B cell (primary cell): ENCODE measurements around the gene LAMTOR2. TPM values are rescaled to one million over a fixed set of nuclear protein-coding genes. Genes with fewer than 3 reads are reported as not detected.
"Not testable (repeated sequence)": the region's sequence is repeated elsewhere in the genome, so short reads cannot be mapped to it uniquely, and the experiment has no call there.

Source experiments
- ATAC-seq: fragments of 200-7000 bp; cut with Tn5 transposase; one replicate; pipeline ENCODE4 v1.10.0; 2021; ENCODE audit warnings: low read depth, mild to moderate bottlenecking, moderate number of reproducible peaks, moderate library complexity
- CTCF ChIA-PET: fragments of 350-600 bp; sonication (Branson Sonifier 250); formaldehyde crosslinking; loops from one replicate; lab custom pipeline; 2021; ENCODE audit warnings: antibody characterized with exemption, inconsistent platforms; lab: Charles Lee
- POLR2A ChIA-PET: fragments of 350-600 bp; sonication (Branson Sonifier 250); formaldehyde crosslinking; loops from one replicate; lab custom pipeline; 2021; ENCODE audit warnings: antibody characterized with exemption; lab: Charles Lee
- DNase-seq: peaks from one replicate; pipeline ENCODE4 v3.0.0; 2013
- H2AFZ ChIP-seq: 2 replicates; pipeline ENCODE4 v1.6.1; 2012; ENCODE audit warnings: mild to moderate bottlenecking, low read depth, low read length; ENCODE audit not compliant: insufficient read depth, poor library complexity, severe bottlenecking
- H3K27ac ChIP-seq, 2 donors: 1 replicate in 1 of 2; 2 replicates in 1 of 2; pipeline ENCODE4 v1.5.1; 2012 to 2013; ENCODE audit warnings: low read length in 2 of 2, mild to moderate bottlenecking in 2 of 2, moderate library complexity in 1 of 2
- H3K27me3 ChIP-seq, 4 experiments: fragments of 200-600 bp in 1 of 4; sonication (generic) in 1 of 4; replicated peaks in 1 of 4; 1 replicate in 2 of 4; 2 replicates in 2 of 4; pipeline versions ENCODE4 v1.6.1 to v1.7.0; 2013 to 2016; ENCODE audit warnings: low read length in 3 of 4, mild to moderate bottlenecking in 2 of 4, mixed read lengths in 1 of 4, moderate library complexity in 1 of 4; ENCODE audit not compliant: insufficient read depth in 4 of 4, control insufficient read depth in 3 of 4; ENCODE audit errors: control extremely low read depth in 1 of 4
- H3K36me3 ChIP-seq, 2 experiments: replicated peaks in 1 of 2; 1 replicate in 1 of 2; 2 replicates in 1 of 2; pipeline versions ENCODE4 v1.6.1 to v1.7.1; 2013; ENCODE audit warnings: low read length in 1 of 2; ENCODE audit not compliant: insufficient read depth in 2 of 2, control insufficient read depth in 1 of 2; ENCODE audit errors: control extremely low read depth in 1 of 2, extremely low read depth in 1 of 2
- H3K4me1 ChIP-seq, 2 donors: fragments of 200-600 bp in 1 of 2; sonication (generic) in 1 of 2; 1 replicate in 1 of 2; 2 replicates in 1 of 2; pipeline versions ENCODE4 v1.5.1 to v1.6.1; 2013 to 2017; ENCODE audit warnings: low read length in 2 of 2; ENCODE audit not compliant: control insufficient read depth in 2 of 2, insufficient read depth in 2 of 2
- H3K4me2 ChIP-seq: replicated peaks from 2 replicates; pipeline ENCODE3; 2012; ENCODE audit warnings: mild to moderate bottlenecking, low read depth, low read length; ENCODE audit not compliant: poor library complexity, severe bottlenecking
- H3K4me3 ChIP-seq, 5 experiments: fragments of 200-600 bp in 1 of 5; sonication (generic) in 1 of 5; 1 replicate in 3 of 5; 2 replicates in 2 of 5; pipeline versions ENCODE4 v1.5.1 to v1.7.0; 2011 to 2016; ENCODE audit warnings: low read length in 4 of 5, mild to moderate bottlenecking in 4 of 5, low read depth in 2 of 5, control low read depth in 1 of 5, moderate library complexity in 1 of 5; ENCODE audit not compliant: insufficient read depth in 1 of 5; ENCODE audit errors: control extremely low read depth in 1 of 5, extremely low read depth in 1 of 5
- H3K79me2 ChIP-seq: fragments of 200-600 bp; sonication (generic); one replicate; pipeline ENCODE4 v1.6.0; 2016; ENCODE audit warnings: low read length; ENCODE audit not compliant: control insufficient read depth, insufficient read depth
- H3K9ac ChIP-seq: fragments of 200-600 bp; sonication (generic); 2 replicates; pipeline ENCODE4 v1.6.1; 2017; ENCODE audit warnings: mild to moderate bottlenecking, low read length, moderate library complexity
- H3K9me3 ChIP-seq, 3 donors: one replicate each; pipeline versions ENCODE4 v1.6.1 to v1.7.1; 2013; ENCODE audit warnings: low read length in 2 of 3; ENCODE audit not compliant: control insufficient read depth in 2 of 3, insufficient read depth in 1 of 3; ENCODE audit errors: control extremely low read depth in 1 of 3
- H4K20me1 ChIP-seq: 2 replicates; pipeline ENCODE4 v1.6.0; 2012; ENCODE audit warnings: mild to moderate bottlenecking, low read length; ENCODE audit not compliant: insufficient read depth, control insufficient read depth, poor library complexity, severe bottlenecking
- H3K27ac Mint-ChIP-seq: one replicate; pipeline ENCODE4 v1.8.0; 2021; ENCODE audit warnings: mixed read lengths
- H3K27me3 Mint-ChIP-seq: one replicate; pipeline ENCODE4 v1.8.0; 2021; ENCODE audit warnings: mixed read lengths
- H3K4me1 Mint-ChIP-seq: one replicate; pipeline ENCODE4 v1.8.0; 2021; ENCODE audit warnings: mixed read lengths
- H3K4me3 Mint-ChIP-seq: one replicate; pipeline ENCODE4 v1.8.0; 2021; ENCODE audit warnings: mixed read lengths
- H3K9me3 Mint-ChIP-seq: one replicate; pipeline ENCODE4 v1.8.0; 2022; ENCODE audit warnings: mixed read lengths; ENCODE audit not compliant: insufficient read depth
- EZH2 ChIP-seq: IDR thresholded peaks from 2 replicates; pipeline ENCODE4 v1.6.1; 2012; ENCODE audit warnings: borderline replicate concordance, low read depth, mild to moderate bottlenecking, moderate library complexity, low read length; ENCODE audit not compliant: insufficient read depth, poor library complexity, severe bottlenecking
- WGBS: methylation state at CpG from one replicate; pipeline ENCODE4 v1.1.5; 2013; ENCODE audit warnings: missing lambda C conversion rate; ENCODE audit not compliant: insufficient coverage; 5-methylcytosine and 5-hydroxymethylcytosine counted together
- intact Hi-C: fragments of 100-400 bp; cut with micrococcal nuclease; formaldehyde crosslinking; loops from one replicate; pipeline ENCODE4 v1.10.0; 2022
- polyA plus RNA-seq: library from polyadenylated mRNA; depleted of rRNA; stranded (reverse); fragments of >200 nt; gene quantifications from 2 replicates; pipeline ENCODE4 v1.2.3, GENCODE V29; 2012
- total RNA-seq, 2 donors: library from RNA; stranded (reverse); fragments of 120-200 nt in 1 of 2; gene quantifications; 1 replicate in 1 of 2; 2 replicates in 1 of 2; pipeline versions ENCODE4 v1.2.3 to v1.2.4, GENCODE V29; 2013 to 2022
- TF ChIP-seq, protein P1 (sequence below): fragments of 200-600 bp; IDR thresholded peaks from one replicate; pipeline ENCODE4 v1.8.0; 2022; ENCODE audit warnings: antibody characterized with exemption, mild to moderate bottlenecking

LAMTOR2 gene
- total and polyA plus RNA-seq, 2 donors (not counting 1 experiment from before 2014, with no cell fraction given) = 31.5 to 55.9 TPM

DNA sequence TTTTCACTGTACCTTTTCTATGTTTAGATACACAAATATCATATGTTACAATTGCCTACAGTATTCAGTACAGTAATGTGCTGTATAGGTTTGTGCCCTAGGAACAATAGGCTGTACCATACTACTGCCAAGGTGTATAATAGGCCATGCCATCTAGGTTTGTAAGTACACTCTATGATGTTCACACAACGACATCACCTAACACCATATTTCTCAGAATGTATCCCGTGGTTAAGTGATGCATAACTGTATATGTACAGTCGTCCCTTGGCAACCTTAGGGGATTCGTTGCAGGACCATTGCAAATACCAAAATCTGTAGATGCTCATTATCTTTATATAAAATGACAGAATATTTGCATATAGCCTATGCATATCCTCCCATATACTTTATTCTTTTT lies 28.0 kb upstream of the LAMTOR2 start:
- POLR2A ChIA-PET = no interaction called here
- peaks cover 2% of the 10 kb centered on the region for H3K4me1 Mint-ChIP-seq
- peaks cover 0 to 6% (median 0%) of the 10 kb centered on the region in 4 experiments for H3K27me3 ChIP-seq
- H3K27me3 Mint-ChIP-seq = peaks cover 6% of the 10 kb centered on the region
- H3K9ac ChIP-seq = no peak overlapping the region
- H4K20me1 ChIP-seq = no peaks in the 10 kb centered on the region
- no peak overlapping the region for H3K4me3 ChIP-seq
- no peaks in the 10 kb centered on the region for H3K36me3 ChIP-seq
- TF ChIP-seq, protein P1, sequence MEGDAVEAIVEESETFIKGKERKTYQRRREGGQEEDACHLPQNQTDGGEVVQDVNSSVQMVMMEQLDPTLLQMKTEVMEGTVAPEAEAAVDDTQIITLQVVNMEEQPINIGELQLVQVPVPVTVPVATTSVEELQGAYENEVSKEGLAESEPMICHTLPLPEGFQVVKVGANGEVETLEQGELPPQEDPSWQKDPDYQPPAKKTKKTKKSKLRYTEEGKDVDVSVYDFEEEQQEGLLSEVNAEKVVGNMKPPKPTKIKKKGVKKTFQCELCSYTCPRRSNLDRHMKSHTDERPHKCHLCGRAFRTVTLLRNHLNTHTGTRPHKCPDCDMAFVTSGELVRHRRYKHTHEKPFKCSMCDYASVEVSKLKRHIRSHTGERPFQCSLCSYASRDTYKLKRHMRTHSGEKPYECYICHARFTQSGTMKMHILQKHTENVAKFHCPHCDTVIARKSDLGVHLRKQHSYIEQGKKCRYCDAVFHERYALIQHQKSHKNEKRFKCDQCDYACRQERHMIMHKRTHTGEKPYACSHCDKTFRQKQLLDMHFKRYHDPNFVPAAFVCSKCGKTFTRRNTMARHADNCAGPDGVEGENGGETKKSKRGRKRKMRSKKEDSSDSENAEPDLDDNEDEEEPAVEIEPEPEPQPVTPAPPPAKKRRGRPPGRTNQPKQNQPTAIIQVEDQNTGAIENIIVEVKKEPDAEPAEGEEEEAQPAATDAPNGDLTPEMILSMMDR = no peak
- TF ChIP-seq EZH2 = no peak
- CTCF ChIA-PET = no interaction called here
- H3K79me2 ChIP-seq = peaks cover 6% of the 10 kb centered on the region
- WGBS = no CpG with 5 or more reads among the region's 4 CpGs
- intact Hi-C loops = no loop called here
- no peak overlapping the region for H2AFZ ChIP-seq
- no peaks in the 10 kb centered on the region for H3K4me1 ChIP-seq
- H3K9me3 ChIP-seq = no peaks in the 10 kb centered on the region
- no peaks in the 10 kb centered on the region for H3K9me3 Mint-ChIP-seq
- H3K4me3 Mint-ChIP-seq = no peak overlapping the region
- no peak overlapping the region for H3K27ac Mint-ChIP-seq
- H3K4me2 ChIP-seq = no peak overlapping the region
- ATAC-seq = no peak
- DNase-seq = no peak
- H3K27ac ChIP-seq = no peak overlapping the region

DNA sequence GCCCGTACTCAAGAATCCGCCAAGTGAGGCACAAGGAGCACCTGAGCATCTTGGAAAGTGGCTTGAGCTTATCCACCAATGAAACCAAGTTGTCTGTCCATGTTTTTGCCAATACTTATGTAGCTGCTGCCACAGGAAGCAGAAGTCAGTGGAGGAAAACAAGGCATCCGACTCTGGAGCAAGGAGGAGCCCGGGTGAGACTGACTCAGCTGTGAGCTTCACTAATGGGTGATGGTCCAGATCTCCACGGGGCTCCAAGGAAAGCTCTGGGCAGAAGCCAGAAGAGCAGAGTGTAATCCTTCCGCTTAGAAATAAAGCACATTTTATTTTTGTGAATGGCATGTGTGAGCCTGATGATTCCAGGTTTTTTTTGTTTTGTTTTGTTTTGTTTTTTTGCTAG lies 21.6 kb upstream of the LAMTOR2 start:
- H3K9me3 ChIP-seq = no peaks in the 10 kb centered on the region
- Mint-ChIP-seq H3K27me3 (no peaks in the 10 kb centered on the region), H3K4me3 (no peak overlapping the region), H3K9me3 (no peaks in the 10 kb centered on the region), H3K4me1 (no peaks in the 10 kb centered on the region), H3K27ac (no peak overlapping the region)
- CTCF ChIA-PET = no interaction called here
- intact Hi-C loops = no loop called here
- H3K36me3 ChIP-seq = peaks cover 0 to 7% of the 10 kb centered on the region in 2 experiments
- 71% methylated on average over 6 of the region's 6 CpGs for WGBS
- H3K79me2 ChIP-seq = no peaks in the 10 kb centered on the region
- DNase-seq (no peak), ATAC-seq (no peak)
- no peak overlapping the region for H3K4me2 ChIP-seq
- no peaks in the 10 kb centered on the region for H3K4me1 ChIP-seq
- TF ChIP-seq, protein P1 = no peak
- no peak for TF ChIP-seq EZH2
- no peak overlapping the region for H3K27ac ChIP-seq
- no peaks in the 10 kb centered on the region for H4K20me1 ChIP-seq
- H3K9ac ChIP-seq = no peak overlapping the region
- POLR2A ChIA-PET = no interaction called here
- H3K27me3 ChIP-seq = no peaks in the 10 kb centered on the region
- H3K4me3 ChIP-seq = no peak overlapping the region
- H2AFZ ChIP-seq = no peak overlapping the region

DNA sequence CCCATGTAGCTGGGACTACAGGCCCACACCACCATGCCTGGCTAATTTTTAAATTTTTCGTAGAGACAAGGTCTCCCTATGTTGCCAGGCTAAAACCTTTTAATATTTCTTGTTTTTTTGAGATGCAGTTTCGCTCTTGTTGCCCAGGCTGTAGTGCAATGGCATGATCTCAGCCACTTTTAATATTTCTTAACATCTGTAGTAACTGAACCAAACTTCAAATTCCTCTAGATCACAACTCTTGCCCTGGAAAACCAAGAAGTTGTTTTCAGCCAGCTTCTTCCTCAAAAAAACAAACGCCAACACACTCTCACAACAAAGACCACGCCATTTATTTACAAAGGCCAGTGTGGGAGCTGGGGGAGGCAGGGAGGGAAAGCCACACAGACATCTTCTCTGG lies 19.6 kb upstream of the LAMTOR2 start:
- H3K27ac Mint-ChIP-seq, POLR2A ChIA-PET, H3K9me3 ChIP-seq, H3K4me3 Mint-ChIP-seq, H3K27me3 Mint-ChIP-seq, CTCF ChIA-PET, H3K36me3 ChIP-seq, H3K4me1 Mint-ChIP-seq, ATAC-seq, DNase-seq, H3K4me1 ChIP-seq, H3K27me3 ChIP-seq, H3K79me2 ChIP-seq, H3K4me3 ChIP-seq, H3K27ac ChIP-seq, H3K4me2 ChIP-seq, H4K20me1 ChIP-seq, H2AFZ ChIP-seq, H3K9ac ChIP-seq, intact Hi-C loops, H3K9me3 Mint-ChIP-seq: not testable (repeated sequence)
- 100% methylated on average over 1 of the region's 4 CpGs for WGBS
